ENCODE data around the gene NFAM1. TPM values are rescaled to one million over a fixed set of nuclear protein-coding genes. Genes with fewer than 3 reads are reported as not detected.

NFAM1 gene
- total RNA-seq, 2 donors from 2014 or later, result 0.19 to 0.31 TPM

- no peak for ATAC-seq (replicated peaks in 1 of 2)
- no peak overlapping the region for H3K27ac Mint-ChIP-seq
- no peaks in the 10 kb centered on the region for H3K4me1 Mint-ChIP-seq (ENCODE audit: low read depth)
- no peak for DNase-seq
- H3K4me3 Mint-ChIP-seq, result no peak overlapping the region
- H3K27me3 Mint-ChIP-seq (ENCODE audit: low read depth), result no peaks in the 10 kb centered on the region
- no peaks in the 10 kb centered on the region for H3K9me3 Mint-ChIP-seq
- no peaks in the 10 kb centered on the region for H3K36me3 Mint-ChIP-seq (ENCODE audit: insufficient read depth in 2 of 2)
Measured at GRCh38 chr22:42346722-42347121, 85.5 kb downstream of the NFAM1 start.

- no peaks in the 10 kb centered on the region for H3K9me3 Mint-ChIP-seq
- no peaks in the 10 kb centered on the region for H3K36me3 Mint-ChIP-seq (ENCODE audit: insufficient read depth in 2 of 2)
- DNase-seq (no peak), ATAC-seq (replicated peaks in 1 of 2) (no peak)
- no peaks in the 10 kb centered on the region for H3K27me3 Mint-ChIP-seq (ENCODE audit: low read depth)
- H3K4me3 Mint-ChIP-seq, result peak overlapping the region in 1 of 2 donors; percentile 22
- H3K27ac Mint-ChIP-seq, result no peak overlapping the region
- no peaks in the 10 kb centered on the region for H3K4me1 Mint-ChIP-seq (ENCODE audit: low read depth)
Measured at GRCh38 chr22:42345458-42345857, 86.7 kb downstream of the NFAM1 start.

- H3K27ac Mint-ChIP-seq, result no peak overlapping the region
- no peaks in the 10 kb centered on the region for H3K4me1 Mint-ChIP-seq (ENCODE audit: low read depth)
- no peak for ATAC-seq (replicated peaks in 1 of 2)
Measured at GRCh38 chr22:42344361-42344905, 87.8 kb downstream of the NFAM1 start.

GRCh38 chr22:42343531-42344081 is 88.6 kb downstream of the NFAM1 start:
- no peak overlapping the region for H3K4me3 Mint-ChIP-seq
- no peak overlapping the region for H3K27ac Mint-ChIP-seq
- peak in 1 of 2 donors; percentile 25 for DNase-seq
- no peaks in the 10 kb centered on the region for H3K4me1 Mint-ChIP-seq (ENCODE audit: low read depth)
- no peaks in the 10 kb centered on the region for H3K27me3 Mint-ChIP-seq (ENCODE audit: low read depth)
- H3K36me3 Mint-ChIP-seq (ENCODE audit: insufficient read depth in 2 of 2), result no peaks in the 10 kb centered on the region
- no peaks in the 10 kb centered on the region for H3K9me3 Mint-ChIP-seq
- peak; percentile 77 to 81 for ATAC-seq (replicated peaks in 1 of 2)

More at GRCh38 chr22:42344361-42344905, 87.8 kb downstream of the NFAM1 start:
- no peaks in the 10 kb centered on the region for H3K27me3 Mint-ChIP-seq (ENCODE audit: low read depth)
- H3K4me3 Mint-ChIP-seq, result peak overlapping the region; percentile 25 to 60
- no peaks in the 10 kb centered on the region for H3K36me3 Mint-ChIP-seq (ENCODE audit: insufficient read depth in 2 of 2)
- DNase-seq, result no peak
- H3K9me3 Mint-ChIP-seq, result no peaks in the 10 kb centered on the region

- Mint-ChIP-seq H3K27me3 (ENCODE audit: low read depth) (no peaks in the 10 kb centered on the region), H3K36me3 (ENCODE audit: insufficient read depth in 2 of 2) (no peaks in the 10 kb centered on the region), H3K9me3 (no peaks in the 10 kb centered on the region), H3K27ac (no peak overlapping the region), H3K4me3 (peak overlapping the region; percentile 63 to 84), H3K4me1 (ENCODE audit: low read depth) (no peaks in the 10 kb centered on the region)
- ATAC-seq (replicated peaks in 1 of 2), result peak; percentile 30 to 38
- DNase-seq, result peak in 1 of 2 donors; percentile 20
Measured at GRCh38 chr22:42343121-42343454, 89.1 kb downstream of the NFAM1 start.

GRCh38 chr22:42342426-42343120 is 89.6 kb downstream of the NFAM1 start:
- H3K36me3 Mint-ChIP-seq (ENCODE audit: insufficient read depth in 2 of 2), result no peaks in the 10 kb centered on the region
- DNase-seq (no peak), ATAC-seq (replicated peaks in 1 of 2) (no peak)
- H3K9me3 Mint-ChIP-seq, result no peaks in the 10 kb centered on the region
- no peak overlapping the region for H3K27ac Mint-ChIP-seq
- no peaks in the 10 kb centered on the region for H3K4me1 Mint-ChIP-seq (ENCODE audit: low read depth)
- H3K4me3 Mint-ChIP-seq, result peak overlapping the region; percentile 63 to 84
- H3K27me3 Mint-ChIP-seq (ENCODE audit: low read depth), result no peaks in the 10 kb centered on the region

GRCh38 chr22:42341779-42342178 is 90.4 kb downstream of the NFAM1 start:
- Mint-ChIP-seq H3K4me1 (ENCODE audit: low read depth) (no peaks in the 10 kb centered on the region), H3K4me3 (peak overlapping the region in 1 of 2 donors; percentile 63), H3K9me3 (no peaks in the 10 kb centered on the region), H3K27ac (no peak overlapping the region), H3K27me3 (ENCODE audit: low read depth) (no peaks in the 10 kb centered on the region), H3K36me3 (ENCODE audit: insufficient read depth in 2 of 2) (no peaks in the 10 kb centered on the region)
- DNase-seq (no peak), ATAC-seq (replicated peaks in 1 of 2) (no peak)

- no peak for ATAC-seq (replicated peaks in 1 of 2)
- no peaks in the 10 kb centered on the region for H3K9me3 Mint-ChIP-seq
- no peak for DNase-seq
- no peaks in the 10 kb centered on the region for H3K27me3 Mint-ChIP-seq (ENCODE audit: low read depth)
- H3K4me1 Mint-ChIP-seq (ENCODE audit: low read depth), result no peaks in the 10 kb centered on the region
- no peaks in the 10 kb centered on the region for H3K36me3 Mint-ChIP-seq (ENCODE audit: insufficient read depth in 2 of 2)
- no peak overlapping the region for H3K4me3 Mint-ChIP-seq
- H3K27ac Mint-ChIP-seq, result no peak overlapping the region
Measured at GRCh38 chr22:42340829-42341383, 91.3 kb downstream of the NFAM1 start.

GRCh38 chr22:42340150-42340549 is 92.1 kb downstream of the NFAM1 start:
- no peak overlapping the region for H3K27ac Mint-ChIP-seq
- H3K27me3 Mint-ChIP-seq (ENCODE audit: low read depth), result no peaks in the 10 kb centered on the region
- H3K4me3 Mint-ChIP-seq, result no peak overlapping the region
- DNase-seq (no peak), ATAC-seq (replicated peaks in 1 of 2) (no peak)
- no peaks in the 10 kb centered on the region for H3K9me3 Mint-ChIP-seq
- no peaks in the 10 kb centered on the region for H3K36me3 Mint-ChIP-seq (ENCODE audit: insufficient read depth in 2 of 2)
- no peaks in the 10 kb centered on the region for H3K4me1 Mint-ChIP-seq (ENCODE audit: low read depth)

- no peak for ATAC-seq (replicated peaks in 1 of 2)
- Mint-ChIP-seq H3K27me3 (ENCODE audit: low read depth) (no peaks in the 10 kb centered on the region), H3K27ac (no peak overlapping the region), H3K36me3 (ENCODE audit: insufficient read depth in 2 of 2) (no peaks in the 10 kb centered on the region), H3K9me3 (no peaks in the 10 kb centered on the region), H3K4me1 (ENCODE audit: low read depth) (no peaks in the 10 kb centered on the region), H3K4me3 (no peak overlapping the region)
- no peak for DNase-seq
Measured at GRCh38 chr22:42338479-42338878, 93.7 kb downstream of the NFAM1 start.

GRCh38 chr22:42337356-42337755 is 94.8 kb downstream of the NFAM1 start:
- no peak for DNase-seq
- no peaks in the 10 kb centered on the region for H3K27me3 Mint-ChIP-seq (ENCODE audit: low read depth)
- no peaks in the 10 kb centered on the region for H3K4me1 Mint-ChIP-seq (ENCODE audit: low read depth)
- no peak overlapping the region for H3K4me3 Mint-ChIP-seq
- H3K36me3 Mint-ChIP-seq (ENCODE audit: insufficient read depth in 2 of 2), result no peaks in the 10 kb centered on the region
- ATAC-seq (replicated peaks in 1 of 2), result no peak
- no peak overlapping the region for H3K27ac Mint-ChIP-seq
- H3K9me3 Mint-ChIP-seq, result no peaks in the 10 kb centered on the region

- H3K27ac Mint-ChIP-seq, result no peak overlapping the region
- DNase-seq (no peak), ATAC-seq (replicated peaks in 1 of 2) (no peak)
- H3K4me3 Mint-ChIP-seq, result no peak overlapping the region
- no peaks in the 10 kb centered on the region for H3K36me3 Mint-ChIP-seq (ENCODE audit: insufficient read depth in 2 of 2)
- no peaks in the 10 kb centered on the region for H3K9me3 Mint-ChIP-seq
- H3K4me1 Mint-ChIP-seq (ENCODE audit: low read depth), result peaks cover 4% of the 10 kb centered on the region
- no peaks in the 10 kb centered on the region for H3K27me3 Mint-ChIP-seq (ENCODE audit: low read depth)
Measured at GRCh38 chr22:42336527-42337227, 95.5 kb downstream of the NFAM1 start.

- no peaks in the 10 kb centered on the region for H3K36me3 Mint-ChIP-seq (ENCODE audit: insufficient read depth in 2 of 2)
- no peak for ATAC-seq (replicated peaks in 1 of 2)
- no peaks in the 10 kb centered on the region for H3K27me3 Mint-ChIP-seq (ENCODE audit: low read depth)
- H3K27ac Mint-ChIP-seq, result no peak overlapping the region
- peaks cover 7% of the 10 kb centered on the region for H3K4me1 Mint-ChIP-seq (ENCODE audit: low read depth)
- H3K9me3 Mint-ChIP-seq, result no peaks in the 10 kb centered on the region
- no peak for DNase-seq
- H3K4me3 Mint-ChIP-seq, result no peak overlapping the region
Measured at GRCh38 chr22:42335839-42336378, 96.3 kb downstream of the NFAM1 start.

Measured in activated T-cell treated with anti-CD3 and anti-CD28 coated beads, Interleukin-2, amount 50 U/mL, for 72 hours (primary cell).